Nephron progenitor cell (in vitro differentiated cells): ENCODE measurements around the gene URGCP.

ENCODE experiments used
- DNase-seq: peaks from one replicate; pipeline ENCODE4 v3.0.0; 2021
- H3K27ac Mint-ChIP-seq: 2 replicates; pipeline ENCODE4 v1.8.0; 2021; ENCODE audit warnings: mild to moderate bottlenecking, moderate library complexity, mixed read lengths
- H3K27me3 Mint-ChIP-seq: 2 replicates; pipeline ENCODE4 v1.8.0; 2021; ENCODE audit warnings: mild to moderate bottlenecking, low read depth, mixed read lengths; ENCODE audit not compliant: poor library complexity
- H3K36me3 Mint-ChIP-seq: 2 replicates; pipeline ENCODE4 v1.8.0; 2021; ENCODE audit warnings: low read depth, mixed read lengths
- H3K4me1 Mint-ChIP-seq: 2 replicates; pipeline ENCODE4 v1.8.0; 2021; ENCODE audit warnings: mixed read lengths
- H3K4me3 Mint-ChIP-seq: 2 replicates; pipeline ENCODE4 v1.8.0; 2021; ENCODE audit warnings: mild to moderate bottlenecking, moderate library complexity, mixed read lengths
- H3K9me3 Mint-ChIP-seq: 2 replicates; pipeline ENCODE4 v1.8.0; 2021; ENCODE audit warnings: mild to moderate bottlenecking, moderate library complexity, mixed read lengths
- TF ChIP-seq, protein P1 (sequence below): fragments of 200-600 bp; sonication (generic); IDR thresholded peaks from 2 replicates; pipeline ENCODE4 v1.5.0; 2021; ENCODE audit warnings: antibody characterized with exemption

The URGCP gene, protein sequence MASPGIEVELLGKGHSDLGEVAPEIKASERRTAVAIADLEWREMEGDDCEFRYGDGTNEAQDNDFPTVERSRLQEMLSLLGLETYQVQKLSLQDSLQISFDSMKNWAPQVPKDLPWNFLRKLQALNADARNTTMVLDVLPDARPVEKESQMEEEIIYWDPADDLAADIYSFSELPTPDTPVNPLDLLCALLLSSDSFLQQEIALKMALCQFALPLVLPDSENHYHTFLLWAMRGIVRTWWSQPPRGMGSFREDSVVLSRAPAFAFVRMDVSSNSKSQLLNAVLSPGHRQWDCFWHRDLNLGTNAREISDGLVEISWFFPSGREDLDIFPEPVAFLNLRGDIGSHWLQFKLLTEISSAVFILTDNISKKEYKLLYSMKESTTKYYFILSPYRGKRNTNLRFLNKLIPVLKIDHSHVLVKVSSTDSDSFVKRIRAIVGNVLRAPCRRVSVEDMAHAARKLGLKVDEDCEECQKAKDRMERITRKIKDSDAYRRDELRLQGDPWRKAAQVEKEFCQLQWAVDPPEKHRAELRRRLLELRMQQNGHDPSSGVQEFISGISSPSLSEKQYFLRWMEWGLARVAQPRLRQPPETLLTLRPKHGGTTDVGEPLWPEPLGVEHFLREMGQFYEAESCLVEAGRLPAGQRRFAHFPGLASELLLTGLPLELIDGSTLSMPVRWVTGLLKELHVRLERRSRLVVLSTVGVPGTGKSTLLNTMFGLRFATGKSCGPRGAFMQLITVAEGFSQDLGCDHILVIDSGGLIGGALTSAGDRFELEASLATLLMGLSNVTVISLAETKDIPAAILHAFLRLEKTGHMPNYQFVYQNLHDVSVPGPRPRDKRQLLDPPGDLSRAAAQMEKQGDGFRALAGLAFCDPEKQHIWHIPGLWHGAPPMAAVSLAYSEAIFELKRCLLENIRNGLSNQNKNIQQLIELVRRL

DNA sequence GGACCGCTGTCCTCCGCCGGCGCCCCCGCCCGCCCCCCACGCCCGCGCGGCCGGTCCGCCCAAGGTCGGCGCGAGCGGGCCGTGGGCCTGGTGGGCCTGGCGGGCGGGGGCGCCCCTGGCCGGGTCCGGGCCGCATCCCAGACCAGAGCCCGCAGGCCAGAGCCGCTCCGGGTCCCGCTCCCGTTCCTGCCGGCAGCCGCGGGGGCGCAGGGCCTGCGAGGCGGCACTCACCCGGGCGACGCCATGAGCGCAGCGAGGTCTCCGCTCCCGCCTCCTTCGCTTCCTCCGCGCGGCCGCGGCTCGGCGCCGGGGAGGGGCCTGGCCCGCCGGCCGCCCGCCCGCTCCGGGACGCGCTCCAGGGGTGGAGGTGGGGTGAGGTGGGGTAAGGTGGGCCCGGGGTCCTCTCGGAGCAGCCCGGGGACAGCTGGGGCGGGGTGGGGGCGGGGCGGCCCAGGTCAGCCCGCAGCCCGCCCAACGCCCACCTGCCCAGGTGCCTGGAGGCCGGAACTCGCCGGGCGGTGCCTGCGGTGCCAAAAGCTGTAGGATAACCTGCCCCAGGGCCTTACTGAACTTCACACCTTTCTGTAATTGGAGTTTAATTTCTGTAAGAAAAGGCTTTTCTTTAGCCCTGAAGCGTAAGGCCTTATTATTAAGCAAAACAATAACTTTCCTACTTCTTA, at the start of gene URGCP:
Gene URGCP (minus strand): TSS at position 266 of the 680 bp plus-strand sequence. CDS start 21 bp downstream, at position 245.
- Mint-ChIP-seq H3K4me1 (peaks cover 13% of the 10 kb centered on the region), H3K27me3 (peaks cover 16% of the 10 kb centered on the region), H3K4me3 (peak within 1 kb of the TSS; percentile 95), H3K9me3 (peaks cover 10% of the 10 kb centered on the region), H3K27ac (peak within 1 kb of the TSS; percentile 85), H3K36me3 (peaks cover 12% of the 10 kb centered on the region)
- peak; percentile 76 for DNase-seq
- TF ChIP-seq, protein P1, sequence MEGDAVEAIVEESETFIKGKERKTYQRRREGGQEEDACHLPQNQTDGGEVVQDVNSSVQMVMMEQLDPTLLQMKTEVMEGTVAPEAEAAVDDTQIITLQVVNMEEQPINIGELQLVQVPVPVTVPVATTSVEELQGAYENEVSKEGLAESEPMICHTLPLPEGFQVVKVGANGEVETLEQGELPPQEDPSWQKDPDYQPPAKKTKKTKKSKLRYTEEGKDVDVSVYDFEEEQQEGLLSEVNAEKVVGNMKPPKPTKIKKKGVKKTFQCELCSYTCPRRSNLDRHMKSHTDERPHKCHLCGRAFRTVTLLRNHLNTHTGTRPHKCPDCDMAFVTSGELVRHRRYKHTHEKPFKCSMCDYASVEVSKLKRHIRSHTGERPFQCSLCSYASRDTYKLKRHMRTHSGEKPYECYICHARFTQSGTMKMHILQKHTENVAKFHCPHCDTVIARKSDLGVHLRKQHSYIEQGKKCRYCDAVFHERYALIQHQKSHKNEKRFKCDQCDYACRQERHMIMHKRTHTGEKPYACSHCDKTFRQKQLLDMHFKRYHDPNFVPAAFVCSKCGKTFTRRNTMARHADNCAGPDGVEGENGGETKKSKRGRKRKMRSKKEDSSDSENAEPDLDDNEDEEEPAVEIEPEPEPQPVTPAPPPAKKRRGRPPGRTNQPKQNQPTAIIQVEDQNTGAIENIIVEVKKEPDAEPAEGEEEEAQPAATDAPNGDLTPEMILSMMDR, result no peak

- H3K27me3 Mint-ChIP-seq, result no peaks in the 10 kb centered on the region
- peaks cover 5% of the 10 kb centered on the region for H3K4me1 Mint-ChIP-seq
- no peak overlapping the region for H3K4me3 Mint-ChIP-seq
- peaks cover 60% of the 10 kb centered on the region for H3K36me3 Mint-ChIP-seq
- no peak overlapping the region for H3K27ac Mint-ChIP-seq
- no peak for DNase-seq
- TF ChIP-seq, protein P1, result no peak
- H3K9me3 Mint-ChIP-seq, result peaks cover 4% of the 10 kb centered on the region
Measured at GRCh38 chr7:43956027-43956426, 49.6 kb upstream of the URGCP start.

- Mint-ChIP-seq H3K36me3 (peaks cover 58% of the 10 kb centered on the region), H3K27ac (peak overlapping the region; percentile 57), H3K9me3 (peaks cover 4% of the 10 kb centered on the region), H3K4me1 (peaks cover 5% of the 10 kb centered on the region), H3K4me3 (no peak overlapping the region), H3K27me3 (no peaks in the 10 kb centered on the region)
- TF ChIP-seq, protein P1, result peak; percentile 37
- peak; percentile 10 for DNase-seq
Measured at GRCh38 chr7:43954524-43955228, 48.3 kb upstream of the URGCP start.

- Mint-ChIP-seq H3K27ac (peak overlapping the region; percentile 81), H3K9me3 (peaks cover 3% of the 10 kb centered on the region), H3K36me3 (peaks cover 50% of the 10 kb centered on the region), H3K4me1 (peaks cover 5% of the 10 kb centered on the region), H3K4me3 (no peak overlapping the region), H3K27me3 (no peaks in the 10 kb centered on the region)
- DNase-seq, result no peak
- TF ChIP-seq, protein P1, result no peak
Measured at GRCh38 chr7:43953071-43953470, 46.7 kb upstream of the URGCP start.

DNA sequence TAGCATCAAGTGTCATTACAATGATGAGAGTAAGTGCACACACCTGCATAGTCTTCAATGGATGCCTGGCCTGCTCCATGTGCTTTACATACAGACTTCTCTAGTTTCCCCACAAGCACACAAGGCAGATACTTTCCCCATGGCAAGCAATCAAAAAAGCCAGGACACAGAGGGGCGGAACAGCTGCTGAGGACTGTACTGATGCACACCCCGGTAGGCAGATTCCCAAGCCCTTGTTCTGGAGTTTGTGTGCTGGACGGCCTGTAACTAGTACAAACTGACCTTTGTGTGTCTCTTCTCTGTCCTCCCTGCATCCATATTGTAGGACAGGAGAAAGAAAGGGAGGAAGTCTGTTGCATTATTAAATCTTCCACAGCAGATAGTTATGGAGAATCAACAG, 45.6 kb upstream of the URGCP start:
- H3K4me1 Mint-ChIP-seq, result peaks cover 5% of the 10 kb centered on the region
- H3K9me3 Mint-ChIP-seq, result no peaks in the 10 kb centered on the region
- no peak for DNase-seq
- H3K36me3 Mint-ChIP-seq, result peaks cover 50% of the 10 kb centered on the region
- no peak overlapping the region for H3K27ac Mint-ChIP-seq
- H3K27me3 Mint-ChIP-seq, result no peaks in the 10 kb centered on the region
- H3K4me3 Mint-ChIP-seq, result no peak overlapping the region
- TF ChIP-seq, protein P1, result no peak
